Measurements from ENCODE around the gene DCDC1. TPM values are rescaled to one million over a fixed set of nuclear protein-coding genes. Genes with fewer than 3 reads are reported as not detected.

DCDC1 gene
- total RNA-seq, 1 experiment from 2014 or later, result 0.59 TPM

- Histone ChIP-seq H3K4me3 (ENCODE audit: insufficient read depth, low read depth, low read length) (no peak overlapping the region), H3K36me3 (replicated peaks; ENCODE audit: control insufficient read depth, insufficient read depth, low read length) (no peaks in the 10 kb centered on the region), H3K27me3 (ENCODE audit: control insufficient read depth, insufficient read depth, low read length) (no peaks in the 10 kb centered on the region)
- no peak for DNase-seq
These were observed 491.1 kb downstream of the DCDC1 start for GRCh38 chr11:30878400-30878799.

GRCh38 chr11:30876663-30877396 lies 492.7 kb downstream of the DCDC1 start:
- Histone ChIP-seq H3K36me3 (replicated peaks; ENCODE audit: control insufficient read depth, insufficient read depth, low read length) (no peaks in the 10 kb centered on the region), H3K4me3 (ENCODE audit: insufficient read depth, low read depth, low read length) (no peak overlapping the region)
- DNase-seq, result no peak

GRCh38 chr11:30876228-30876627 lies 493.3 kb downstream of the DCDC1 start:
- H3K27me3 ChIP-seq (ENCODE audit: control insufficient read depth, insufficient read depth, low read length), result no peaks in the 10 kb centered on the region
- H3K4me3 ChIP-seq (ENCODE audit: insufficient read depth, low read depth, low read length), result no peak overlapping the region
- no peak for DNase-seq
- H3K36me3 ChIP-seq (replicated peaks; ENCODE audit: control insufficient read depth, insufficient read depth, low read length), result no peaks in the 10 kb centered on the region

More at GRCh38 chr11:30876663-30877396, 492.7 kb downstream of the DCDC1 start:
- H3K27me3 ChIP-seq (ENCODE audit: control insufficient read depth, insufficient read depth, low read length), result no peaks in the 10 kb centered on the region

GRCh38 chr11:30875806-30876205 lies 493.7 kb downstream of the DCDC1 start:
- H3K36me3 ChIP-seq (replicated peaks; ENCODE audit: control insufficient read depth, insufficient read depth, low read length), result no peaks in the 10 kb centered on the region
- no peak overlapping the region for H3K4me3 ChIP-seq (ENCODE audit: insufficient read depth, low read depth, low read length)
- H3K27me3 ChIP-seq (ENCODE audit: control insufficient read depth, insufficient read depth, low read length), result no peaks in the 10 kb centered on the region
- DNase-seq, result no peak

GRCh38 chr11:30873924-30874610 lies 495.5 kb downstream of the DCDC1 start:
- no peaks in the 10 kb centered on the region for H3K27me3 ChIP-seq (ENCODE audit: control insufficient read depth, insufficient read depth, low read length)
- no peak overlapping the region for H3K4me3 ChIP-seq (ENCODE audit: insufficient read depth, low read depth, low read length)
- no peak for DNase-seq
- H3K36me3 ChIP-seq (replicated peaks; ENCODE audit: control insufficient read depth, insufficient read depth, low read length), result no peaks in the 10 kb centered on the region

- no peak for DNase-seq
- H3K27me3 ChIP-seq (ENCODE audit: control insufficient read depth, insufficient read depth, low read length), result no peaks in the 10 kb centered on the region
- H3K4me3 ChIP-seq (ENCODE audit: insufficient read depth, low read depth, low read length), result no peak overlapping the region
- no peaks in the 10 kb centered on the region for H3K36me3 ChIP-seq (replicated peaks; ENCODE audit: control insufficient read depth, insufficient read depth, low read length)
These were observed 500.9 kb downstream of the DCDC1 start for GRCh38 chr11:30868626-30869081.

- no peaks in the 10 kb centered on the region for H3K27me3 ChIP-seq (ENCODE audit: control insufficient read depth, insufficient read depth, low read length)
These were observed 506.3 kb downstream of the DCDC1 start for GRCh38 chr11:30863209-30863608.

GRCh38 chr11:30861531-30861930 lies 508.0 kb downstream of the DCDC1 start:
- DNase-seq, result no peak

More at GRCh38 chr11:30863209-30863608, 506.3 kb downstream of the DCDC1 start:
- DNase-seq, result no peak
- Histone ChIP-seq H3K4me3 (ENCODE audit: insufficient read depth, low read depth, low read length) (no peak overlapping the region), H3K36me3 (replicated peaks; ENCODE audit: control insufficient read depth, insufficient read depth, low read length) (no peaks in the 10 kb centered on the region)

GRCh38 chr11:30861064-30861463 lies 508.5 kb downstream of the DCDC1 start:
- DNase-seq, result peak; percentile 8
- Histone ChIP-seq H3K27me3 (ENCODE audit: control insufficient read depth, insufficient read depth, low read length) (no peaks in the 10 kb centered on the region), H3K36me3 (replicated peaks; ENCODE audit: control insufficient read depth, insufficient read depth, low read length) (no peaks in the 10 kb centered on the region), H3K4me3 (ENCODE audit: insufficient read depth, low read depth, low read length) (no peak overlapping the region)

More at GRCh38 chr11:30861531-30861930, 508.0 kb downstream of the DCDC1 start:
- Histone ChIP-seq H3K4me3 (ENCODE audit: insufficient read depth, low read depth, low read length) (no peak overlapping the region), H3K36me3 (replicated peaks; ENCODE audit: control insufficient read depth, insufficient read depth, low read length) (no peaks in the 10 kb centered on the region), H3K27me3 (ENCODE audit: control insufficient read depth, insufficient read depth, low read length) (no peaks in the 10 kb centered on the region)

GRCh38 chr11:30860146-30860545 lies 509.4 kb downstream of the DCDC1 start:
- no peak overlapping the region for H3K4me3 ChIP-seq (ENCODE audit: insufficient read depth, low read depth, low read length)

GRCh38 chr11:30859669-30860068 lies 509.9 kb downstream of the DCDC1 start:
- H3K4me3 ChIP-seq (ENCODE audit: insufficient read depth, low read depth, low read length), result no peak overlapping the region
- H3K27me3 ChIP-seq (ENCODE audit: control insufficient read depth, insufficient read depth, low read length), result no peaks in the 10 kb centered on the region
- no peak for DNase-seq
- H3K36me3 ChIP-seq (replicated peaks; ENCODE audit: control insufficient read depth, insufficient read depth, low read length), result no peaks in the 10 kb centered on the region

More at GRCh38 chr11:30860146-30860545, 509.4 kb downstream of the DCDC1 start:
- H3K36me3 ChIP-seq (replicated peaks; ENCODE audit: control insufficient read depth, insufficient read depth, low read length), result no peaks in the 10 kb centered on the region
- H3K27me3 ChIP-seq (ENCODE audit: control insufficient read depth, insufficient read depth, low read length), result no peaks in the 10 kb centered on the region
- no peak for DNase-seq

GRCh38 chr11:30855383-30856006 lies 514.0 kb downstream of the DCDC1 start:
- Histone ChIP-seq H3K4me3 (ENCODE audit: insufficient read depth, low read depth, low read length) (no peak overlapping the region), H3K27me3 (ENCODE audit: control insufficient read depth, insufficient read depth, low read length) (no peaks in the 10 kb centered on the region), H3K36me3 (replicated peaks; ENCODE audit: control insufficient read depth, insufficient read depth, low read length) (no peaks in the 10 kb centered on the region)
- DNase-seq, result no peak

GRCh38 chr11:30853439-30853838 lies 516.1 kb downstream of the DCDC1 start:
- Histone ChIP-seq H3K27me3 (ENCODE audit: control insufficient read depth, insufficient read depth, low read length) (no peaks in the 10 kb centered on the region), H3K4me3 (ENCODE audit: insufficient read depth, low read depth, low read length) (no peak overlapping the region), H3K36me3 (replicated peaks; ENCODE audit: control insufficient read depth, insufficient read depth, low read length) (no peaks in the 10 kb centered on the region)
- peak; percentile 11 for DNase-seq

GRCh38 chr11:30852645-30853044 lies 516.9 kb downstream of the DCDC1 start:
- no peaks in the 10 kb centered on the region for H3K27me3 ChIP-seq (ENCODE audit: control insufficient read depth, insufficient read depth, low read length)
- DNase-seq, result no peak
- H3K4me3 ChIP-seq (ENCODE audit: insufficient read depth, low read depth, low read length), result no peak overlapping the region
- no peaks in the 10 kb centered on the region for H3K36me3 ChIP-seq (replicated peaks; ENCODE audit: control insufficient read depth, insufficient read depth, low read length)

- no peak for DNase-seq
- no peaks in the 10 kb centered on the region for H3K27me3 ChIP-seq (ENCODE audit: control insufficient read depth, insufficient read depth, low read length)
- H3K36me3 ChIP-seq (replicated peaks; ENCODE audit: control insufficient read depth, insufficient read depth, low read length), result no peaks in the 10 kb centered on the region
- no peak overlapping the region for H3K4me3 ChIP-seq (ENCODE audit: insufficient read depth, low read depth, low read length)
These were observed 517.4 kb downstream of the DCDC1 start for GRCh38 chr11:30852091-30852490.
